Measurements from ENCODE around the gene MEF2A.

DNA sequence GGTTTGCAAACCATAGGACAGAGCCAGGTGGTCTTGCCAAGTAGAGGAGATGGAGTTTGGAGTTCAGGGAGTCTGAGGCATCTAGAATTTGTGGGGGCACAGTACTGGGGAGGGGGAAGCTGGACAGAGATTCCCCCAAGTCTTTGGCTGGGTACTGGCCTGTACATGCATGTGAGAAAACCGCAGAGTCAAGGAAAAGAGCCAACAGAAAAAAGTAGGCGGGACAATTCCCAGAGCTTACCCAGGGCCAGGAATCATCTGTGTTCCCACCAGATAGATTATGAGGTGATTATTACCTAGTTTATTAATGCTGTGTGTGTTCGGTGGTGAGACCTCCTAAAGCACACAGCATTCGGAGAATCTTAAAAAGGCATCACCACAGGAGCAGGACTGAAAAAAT is 156.1 kb downstream of the MEF2A start:
- TF ChIP-seq SUZ12 (IDR thresholded peaks at IDR 0.05; ENCODE audit: extremely low read depth, insufficient read depth, insufficient read length) (no peak), ZNF274 (IDR thresholded peaks at IDR 0.05; ENCODE audit: low read depth, low read length) (no peak)

Data from NT2/D1 (cell line).